Ishikawa (cell line): ENCODE measurements around the gene LHFPL2.

ENCODE experiments used
- CEBPB ChIP-seq: IDR thresholded peaks from 2 replicates; pipeline ENCODE4 v1.6.1; 2012
- CREB1 ChIP-seq: IDR thresholded peaks from 2 replicates; pipeline ENCODE4 v1.6.1; 2012; ENCODE audit warnings: low read depth
- EGR1 ChIP-seq: IDR thresholded peaks from 2 replicates; pipeline ENCODE4 v1.6.1; 2012
- EP300 ChIP-seq: IDR thresholded peaks from 2 replicates; pipeline ENCODE4 v1.6.1; 2012; ENCODE audit warnings: borderline replicate concordance
- FOXM1 ChIP-seq: IDR thresholded peaks from 2 replicates; pipeline ENCODE4 v1.6.1; 2012; ENCODE audit warnings: low read depth, borderline replicate concordance
- MAX ChIP-seq: IDR thresholded peaks from 2 replicates; pipeline ENCODE4 v1.6.1; 2012
- NFIC ChIP-seq: IDR thresholded peaks from 2 replicates; pipeline ENCODE4 v1.6.1; 2012
- RAD21 ChIP-seq: IDR thresholded peaks from 2 replicates; pipeline ENCODE4 v1.6.1; 2012; ENCODE audit warnings: low read depth
- REST ChIP-seq: IDR thresholded peaks from 2 replicates; pipeline ENCODE4 v1.6.1; 2012; ENCODE audit warnings: low read depth, mild to moderate bottlenecking
- TAF1 ChIP-seq: IDR thresholded peaks from 2 replicates; pipeline ENCODE4 v1.6.1; 2012; ENCODE audit warnings: low read depth, mild to moderate bottlenecking
- TCF12 ChIP-seq: IDR thresholded peaks from 2 replicates; pipeline ENCODE4 v1.6.1; 2012; ENCODE audit warnings: low read depth
- TEAD4 ChIP-seq: IDR thresholded peaks from 2 replicates; pipeline ENCODE4 v1.6.1; 2012
- YY1 ChIP-seq: IDR thresholded peaks from 2 replicates; pipeline ENCODE4 v1.6.1; 2012; ENCODE audit warnings: low read depth
- ZBTB7A ChIP-seq: IDR thresholded peaks from 2 replicates; pipeline ENCODE4 v1.6.1; 2012; ENCODE audit warnings: low read depth
- TF ChIP-seq, protein P1 (sequence below): IDR thresholded peaks from 2 replicates; pipeline ENCODE4 v1.6.1; 2012

Gene LHFPL2

DNA sequence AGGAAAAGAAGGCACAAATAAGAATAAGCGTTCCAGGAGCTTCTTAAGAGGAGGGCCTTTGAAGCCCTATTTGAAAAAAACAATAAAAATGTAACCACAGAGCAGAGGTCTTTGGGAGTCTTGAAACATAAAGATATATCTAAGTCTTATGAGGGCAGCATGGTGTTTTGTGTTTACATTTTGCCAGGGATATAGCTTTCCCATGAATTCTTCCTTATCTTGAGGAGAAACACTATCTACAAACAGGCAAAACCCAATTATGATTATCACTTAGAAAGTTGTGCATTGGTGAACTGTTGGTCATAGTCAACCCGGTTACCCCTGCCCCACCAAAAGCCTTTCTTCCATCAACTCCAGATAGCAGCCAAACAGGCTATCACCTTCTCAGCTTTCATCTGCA lies 23.6 kb upstream of the LHFPL2 start:
- no peak for TF ChIP-seq REST
- TF ChIP-seq RAD21: no peak
- TF ChIP-seq TAF1: no peak
- TF ChIP-seq CEBPB: no peak
- no peak for TF ChIP-seq NFIC
- TF ChIP-seq TEAD4: no peak
- TF ChIP-seq CREB1: no peak
- TF ChIP-seq EP300: no peak
- TF ChIP-seq MAX: no peak
- no peak for TF ChIP-seq YY1
- TF ChIP-seq, protein P1, sequence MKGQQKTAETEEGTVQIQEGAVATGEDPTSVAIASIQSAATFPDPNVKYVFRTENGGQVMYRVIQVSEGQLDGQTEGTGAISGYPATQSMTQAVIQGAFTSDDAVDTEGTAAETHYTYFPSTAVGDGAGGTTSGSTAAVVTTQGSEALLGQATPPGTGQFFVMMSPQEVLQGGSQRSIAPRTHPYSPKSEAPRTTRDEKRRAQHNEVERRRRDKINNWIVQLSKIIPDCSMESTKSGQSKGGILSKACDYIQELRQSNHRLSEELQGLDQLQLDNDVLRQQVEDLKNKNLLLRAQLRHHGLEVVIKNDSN: no peak
- no peak for TF ChIP-seq EGR1
- no peak for TF ChIP-seq ZBTB7A
- no peak for TF ChIP-seq FOXM1

- TF ChIP-seq MAX (no peak), CEBPB (no peak), REST (no peak), ZBTB7A (no peak), NFIC (no peak), TCF12 (no peak), CREB1 (no peak), FOXM1 (no peak), TEAD4 (no peak)
- TF ChIP-seq, protein P1: no peak
These were observed 23.0 kb upstream of the LHFPL2 start for GRCh38 chr5:78671609-78672008.

DNA sequence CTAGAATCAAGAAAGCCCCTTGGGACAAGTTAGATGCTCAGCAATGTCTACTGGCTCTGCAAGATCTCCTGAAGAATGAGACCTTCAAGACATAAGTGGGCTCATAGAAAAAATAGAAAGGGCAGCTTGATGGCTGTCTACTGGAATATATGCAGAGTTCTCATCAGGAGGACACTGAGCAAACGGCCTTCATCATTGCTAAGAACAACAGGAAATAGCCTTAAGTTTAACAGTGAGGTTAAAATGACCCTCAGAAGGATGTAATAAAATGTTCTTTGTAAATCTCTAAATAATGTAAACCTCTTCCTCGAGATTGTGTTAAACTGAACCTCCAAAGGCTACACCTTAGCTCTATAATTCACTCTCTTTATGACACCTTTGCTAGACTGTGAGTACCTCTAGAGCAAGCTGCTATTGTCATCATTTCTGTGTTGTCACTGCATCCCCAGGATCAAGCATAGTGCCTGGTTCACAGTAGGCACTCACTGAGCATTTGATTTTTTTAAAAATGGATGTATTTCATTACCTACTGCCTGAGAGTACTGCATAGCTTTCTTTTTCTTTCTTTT lies 22.2 kb upstream of the LHFPL2 start:
- no peak for TF ChIP-seq YY1
- no peak for TF ChIP-seq TEAD4
- TF ChIP-seq REST: no peak
- no peak for TF ChIP-seq CEBPB
- no peak for TF ChIP-seq ZBTB7A
- TF ChIP-seq NFIC: no peak
- no peak for TF ChIP-seq TCF12
- TF ChIP-seq EP300: no peak
- TF ChIP-seq, protein P1: no peak
- no peak for TF ChIP-seq FOXM1

DNA sequence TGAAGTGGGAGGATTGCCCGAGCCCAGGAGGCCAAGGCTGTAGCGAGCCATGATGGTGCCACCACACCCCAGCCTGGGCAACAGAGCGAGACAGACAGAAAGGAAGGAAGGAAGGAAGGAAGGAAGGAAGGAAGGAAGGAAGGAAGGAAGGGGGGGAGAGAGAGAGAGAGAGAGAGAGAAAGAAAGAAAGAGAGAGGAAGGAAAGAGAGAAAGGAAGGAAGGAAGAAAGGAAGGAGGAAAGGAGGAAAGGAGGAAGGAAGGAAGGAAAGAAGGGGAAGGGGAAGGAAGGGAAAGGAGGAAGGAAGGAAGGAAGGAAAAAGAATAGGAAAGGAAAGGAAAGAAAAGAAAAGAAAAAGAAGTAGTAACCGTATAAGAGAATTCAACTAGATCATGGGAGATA lies 20.8 kb upstream of the LHFPL2 start:
- TF ChIP-seq REST (no peak), TAF1 (no peak), FOXM1 (no peak), ZBTB7A (no peak)
